ENCODE results near the gene WNK2.

Gene WNK2

DNA sequence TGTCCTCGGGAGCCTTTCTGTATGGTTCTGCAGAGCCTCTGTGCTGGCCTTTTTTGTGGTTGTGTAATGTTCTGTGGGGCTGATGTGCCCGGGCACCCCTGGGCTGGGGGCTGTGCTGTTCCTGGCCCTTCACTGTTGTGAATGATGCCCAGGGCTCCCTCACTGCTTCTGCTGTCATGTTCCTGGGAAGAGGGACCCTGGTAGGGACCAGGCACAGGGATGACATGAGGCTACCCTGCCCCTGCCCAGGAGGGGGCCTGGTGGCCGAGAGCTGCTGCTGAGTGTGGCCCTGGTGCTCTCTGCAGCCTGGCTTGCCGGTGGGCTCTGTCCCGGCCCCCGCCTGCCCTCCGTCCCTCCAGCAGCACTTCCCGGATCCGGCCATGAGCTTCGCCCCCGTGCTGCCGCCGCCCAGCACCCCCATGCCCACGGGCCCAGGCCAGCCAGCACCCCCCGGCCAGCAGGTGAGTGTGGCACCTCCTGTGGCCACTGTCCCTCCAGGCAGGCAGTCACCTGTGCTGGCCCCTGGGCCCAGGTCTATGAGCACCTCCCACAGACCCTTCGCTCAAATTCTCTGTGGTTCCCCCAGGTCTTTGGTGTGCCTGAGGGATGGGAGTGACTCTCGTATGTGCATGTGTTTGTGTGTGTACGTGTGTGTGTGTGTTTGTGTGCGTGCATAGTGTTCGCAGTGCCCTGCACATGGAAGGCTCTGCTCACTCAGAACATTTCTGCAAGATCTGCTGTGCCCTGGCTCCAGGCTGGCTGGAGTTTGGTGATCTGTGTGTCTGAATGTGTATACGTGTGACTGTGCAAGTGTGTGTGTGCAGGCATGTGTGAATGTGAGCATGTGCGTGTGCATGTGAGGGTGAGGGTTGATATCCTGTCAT is 72.3 kb downstream of the WNK2 start:
- H3K4me3 ChIP-seq (ENCODE audit: low read length), result no peak overlapping the region
- H3K27me3 ChIP-seq (ENCODE audit: insufficient read depth, low read length), result no peaks in the 10 kb centered on the region
- H3K9me3 ChIP-seq (ENCODE audit: insufficient read depth, low read depth, low read length), result no peaks in the 10 kb centered on the region
- H3K36me3 ChIP-seq (ENCODE audit: insufficient read depth, low read depth, low read length), result no peaks in the 10 kb centered on the region
- no peak overlapping the region for H3K9ac ChIP-seq (ENCODE audit: low read depth, low read length)
- no peaks in the 10 kb centered on the region for H3K4me1 ChIP-seq (ENCODE audit: insufficient read depth, low read length)
- H3K27ac ChIP-seq (ENCODE audit: low read length), result no peak overlapping the region

GRCh38 chr9:93256878-93257807 is 73.2 kb downstream of the WNK2 start:
- H3K27ac ChIP-seq (ENCODE audit: low read length), result no peak overlapping the region
- H3K9me3 ChIP-seq (ENCODE audit: insufficient read depth, low read depth, low read length), result no peaks in the 10 kb centered on the region
- no peaks in the 10 kb centered on the region for H3K36me3 ChIP-seq (ENCODE audit: insufficient read depth, low read depth, low read length)
- no peaks in the 10 kb centered on the region for H3K4me1 ChIP-seq (ENCODE audit: insufficient read depth, low read length)
- H3K9ac ChIP-seq (ENCODE audit: low read depth, low read length), result no peak overlapping the region
- no peak overlapping the region for H3K4me3 ChIP-seq (ENCODE audit: low read length)
- no peaks in the 10 kb centered on the region for H3K27me3 ChIP-seq (ENCODE audit: insufficient read depth, low read length)

GRCh38 chr9:93257808-93258331 is 73.9 kb downstream of the WNK2 start:
- Histone ChIP-seq H3K36me3 (ENCODE audit: insufficient read depth, low read depth, low read length) (no peaks in the 10 kb centered on the region), H3K9me3 (ENCODE audit: insufficient read depth, low read depth, low read length) (no peaks in the 10 kb centered on the region), H3K4me1 (ENCODE audit: insufficient read depth, low read length) (no peaks in the 10 kb centered on the region), H3K4me3 (ENCODE audit: low read length) (no peak overlapping the region), H3K9ac (ENCODE audit: low read depth, low read length) (no peak overlapping the region), H3K27ac (ENCODE audit: low read length) (no peak overlapping the region), H3K27me3 (ENCODE audit: insufficient read depth, low read length) (no peaks in the 10 kb centered on the region)

GRCh38 chr9:93258419-93258817 is 74.5 kb downstream of the WNK2 start:
- no peaks in the 10 kb centered on the region for H3K4me1 ChIP-seq (ENCODE audit: insufficient read depth, low read length)
- no peaks in the 10 kb centered on the region for H3K36me3 ChIP-seq (ENCODE audit: insufficient read depth, low read depth, low read length)
- H3K4me3 ChIP-seq (ENCODE audit: low read length), result no peak overlapping the region
- H3K9ac ChIP-seq (ENCODE audit: low read depth, low read length), result no peak overlapping the region
- no peak overlapping the region for H3K27ac ChIP-seq (ENCODE audit: low read length)
- no peaks in the 10 kb centered on the region for H3K27me3 ChIP-seq (ENCODE audit: insufficient read depth, low read length)
- H3K9me3 ChIP-seq (ENCODE audit: insufficient read depth, low read depth, low read length), result no peaks in the 10 kb centered on the region

DNA sequence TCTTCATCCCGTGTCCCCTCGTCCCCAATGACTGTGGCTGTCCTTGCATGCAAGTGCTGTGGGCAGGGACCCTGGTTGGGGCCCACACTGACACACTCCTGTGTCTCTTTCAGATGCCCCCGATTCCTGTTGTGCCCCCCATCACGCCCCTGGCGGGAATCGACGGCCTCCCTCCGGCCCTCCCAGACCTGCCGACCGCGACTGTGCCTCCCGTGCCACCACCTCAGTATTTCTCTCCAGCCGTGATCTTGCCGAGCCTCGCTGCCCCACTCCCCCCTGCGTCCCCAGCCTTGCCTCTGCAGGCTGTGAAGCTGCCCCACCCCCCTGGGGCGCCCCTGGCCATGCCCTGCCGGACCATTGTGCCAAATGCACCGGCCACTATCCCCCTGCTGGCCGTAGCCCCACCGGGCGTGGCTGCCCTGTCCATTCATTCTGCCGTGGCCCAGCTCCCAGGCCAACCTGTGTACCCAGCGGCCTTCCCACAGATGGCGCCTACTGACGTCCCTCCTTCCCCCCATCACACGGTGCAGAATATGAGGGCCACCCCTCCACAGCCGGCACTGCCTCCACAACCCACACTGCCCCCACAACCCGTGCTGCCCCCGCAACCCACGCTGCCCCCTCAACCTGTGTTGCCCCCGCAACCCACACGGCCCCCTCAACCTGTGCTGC is 75.0 kb downstream of the WNK2 start:
- H3K9me3 ChIP-seq (ENCODE audit: insufficient read depth, low read depth, low read length), result no peaks in the 10 kb centered on the region
- H3K4me1 ChIP-seq (ENCODE audit: insufficient read depth, low read length), result no peaks in the 10 kb centered on the region
- no peak overlapping the region for H3K27ac ChIP-seq (ENCODE audit: low read length)
- H3K27me3 ChIP-seq (ENCODE audit: insufficient read depth, low read length), result no peaks in the 10 kb centered on the region
- no peak overlapping the region for H3K9ac ChIP-seq (ENCODE audit: low read depth, low read length)
- no peak overlapping the region for H3K4me3 ChIP-seq (ENCODE audit: low read length)
- peaks cover 2% of the 10 kb centered on the region; the same call in 1 of the 2 replicates for H3K36me3 ChIP-seq (ENCODE audit: insufficient read depth, low read depth, low read length)

DNA sequence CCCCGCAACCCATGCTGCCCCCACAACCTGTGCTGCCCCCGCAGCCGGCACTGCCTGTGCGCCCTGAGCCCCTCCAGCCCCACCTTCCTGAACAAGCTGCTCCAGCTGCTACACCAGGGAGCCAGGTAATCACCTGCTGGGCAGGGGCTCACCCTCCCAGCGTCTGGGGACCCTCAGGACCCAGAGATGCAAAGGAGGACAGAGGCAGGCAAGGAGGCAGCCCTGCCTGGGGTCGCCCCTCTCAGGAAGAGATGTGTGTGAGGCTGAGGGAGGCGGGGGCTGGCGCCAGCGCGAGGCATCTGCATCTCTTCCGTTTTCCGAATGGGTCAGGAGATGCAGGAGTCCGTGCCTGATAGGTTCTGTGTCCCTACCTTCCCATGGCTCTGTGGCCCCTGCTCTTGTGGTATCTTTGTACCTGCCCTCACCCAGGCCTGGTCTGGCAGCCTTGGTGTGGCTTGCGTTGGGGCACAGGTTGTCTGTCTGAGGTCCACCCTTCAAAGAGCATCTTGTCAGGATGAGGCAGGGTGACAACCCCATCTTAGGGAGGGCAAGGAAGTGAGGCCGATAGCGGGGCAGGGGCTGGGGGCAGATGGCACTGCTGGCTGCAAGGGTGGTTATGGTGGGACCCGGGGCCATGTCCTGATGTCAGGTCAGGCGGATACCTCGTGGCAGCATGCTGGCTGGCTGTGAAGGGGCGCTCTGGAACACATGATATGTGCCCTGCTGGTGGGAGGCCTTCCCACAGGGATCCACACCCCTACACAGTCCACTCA is 75.7 kb downstream of the WNK2 start:
- no peaks in the 10 kb centered on the region for H3K4me1 ChIP-seq (ENCODE audit: insufficient read depth, low read length)
- H3K9ac ChIP-seq (ENCODE audit: low read depth, low read length), result no peak overlapping the region
- no peaks in the 10 kb centered on the region for H3K9me3 ChIP-seq (ENCODE audit: insufficient read depth, low read depth, low read length)
- peaks cover 10% of the 10 kb centered on the region; the same call in 1 of the 2 replicates for H3K36me3 ChIP-seq (ENCODE audit: insufficient read depth, low read depth, low read length)
- no peak overlapping the region for H3K27ac ChIP-seq (ENCODE audit: low read length)
- H3K27me3 ChIP-seq (ENCODE audit: insufficient read depth, low read length), result no peaks in the 10 kb centered on the region
- H3K4me3 ChIP-seq (ENCODE audit: low read length), result no peak overlapping the region

DNA sequence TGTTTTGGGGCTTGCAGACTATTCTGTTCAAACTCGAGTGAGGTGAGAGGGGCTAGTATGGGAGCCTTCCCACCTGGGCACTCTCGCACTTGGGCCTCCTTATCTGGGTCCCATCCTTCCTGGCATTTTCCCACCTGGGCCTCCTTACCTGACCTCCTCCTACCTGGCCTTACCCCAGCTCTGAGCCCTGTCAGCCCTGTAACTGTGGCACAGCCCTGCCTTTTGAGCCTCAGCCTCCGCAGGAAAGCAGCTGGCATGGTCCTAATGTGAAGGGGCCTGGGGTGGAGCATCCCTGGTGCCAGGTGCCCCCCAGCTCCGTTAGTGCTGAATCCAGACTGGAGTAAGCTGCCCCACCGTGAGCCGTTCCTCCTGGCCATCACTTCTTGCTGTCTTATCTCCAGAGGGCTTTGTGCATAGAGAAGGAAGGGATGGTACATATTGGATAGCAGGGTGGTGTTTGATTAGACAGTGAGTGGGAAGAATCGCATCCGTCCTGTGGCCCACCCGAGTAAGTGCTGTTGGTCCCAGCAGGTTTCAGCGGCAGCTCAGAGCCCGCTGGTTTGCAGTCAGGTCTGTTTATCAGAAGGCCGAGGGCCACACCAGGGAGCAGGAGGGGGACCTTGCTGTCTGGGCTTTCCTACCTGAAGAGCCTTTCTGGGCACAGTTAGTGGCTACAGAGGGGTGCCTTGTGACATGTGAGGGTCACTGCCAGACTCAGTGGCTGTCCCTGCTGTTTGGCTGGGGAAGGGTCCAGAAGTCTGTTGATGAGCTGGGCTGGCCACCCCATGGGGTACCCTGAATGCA is 76.5 kb downstream of the WNK2 start:
- no peaks in the 10 kb centered on the region for H3K9me3 ChIP-seq (ENCODE audit: insufficient read depth, low read depth, low read length)
- peaks cover 10% of the 10 kb centered on the region; the same call in 1 of the 2 replicates for H3K36me3 ChIP-seq (ENCODE audit: insufficient read depth, low read depth, low read length)
- H3K4me1 ChIP-seq (ENCODE audit: insufficient read depth, low read length), result no peaks in the 10 kb centered on the region
- no peak overlapping the region for H3K4me3 ChIP-seq (ENCODE audit: low read length)
- no peak overlapping the region for H3K9ac ChIP-seq (ENCODE audit: low read depth, low read length)
- no peaks in the 10 kb centered on the region for H3K27me3 ChIP-seq (ENCODE audit: insufficient read depth, low read length)
- H3K27ac ChIP-seq (ENCODE audit: low read length), result no peak overlapping the region

DNA sequence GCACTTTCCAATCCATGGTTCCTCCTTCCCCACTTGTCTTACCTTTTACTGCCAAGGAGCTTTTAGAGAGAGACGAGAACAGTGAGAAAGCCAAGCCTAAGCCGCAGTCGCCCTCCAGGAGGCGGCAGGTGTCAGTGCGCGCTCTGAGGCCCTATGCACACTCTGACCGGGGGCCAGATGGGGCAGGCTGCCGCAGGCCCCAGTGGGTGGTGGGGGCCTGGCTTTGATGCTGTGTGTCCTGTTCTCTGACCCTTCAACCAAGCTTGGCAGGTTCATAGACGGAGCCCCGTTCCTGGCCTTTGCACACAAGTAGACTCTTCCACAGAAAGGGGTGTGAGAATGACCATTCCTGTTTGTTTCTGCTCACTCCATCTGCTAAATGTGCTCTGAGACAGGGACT is 77.3 kb downstream of the WNK2 start:
- no peaks in the 10 kb centered on the region for H3K27me3 ChIP-seq (ENCODE audit: insufficient read depth, low read length)
- no peak overlapping the region for H3K4me3 ChIP-seq (ENCODE audit: low read length)
- H3K27ac ChIP-seq (ENCODE audit: low read length), result no peak overlapping the region
- no peak overlapping the region for H3K9ac ChIP-seq (ENCODE audit: low read depth, low read length)
- H3K4me1 ChIP-seq (ENCODE audit: insufficient read depth, low read length), result no peaks in the 10 kb centered on the region
- no peaks in the 10 kb centered on the region for H3K9me3 ChIP-seq (ENCODE audit: insufficient read depth, low read depth, low read length)
- H3K36me3 ChIP-seq (ENCODE audit: insufficient read depth, low read depth, low read length), result peaks cover 10% of the 10 kb centered on the region; the same call in 1 of the 2 replicates

DNA sequence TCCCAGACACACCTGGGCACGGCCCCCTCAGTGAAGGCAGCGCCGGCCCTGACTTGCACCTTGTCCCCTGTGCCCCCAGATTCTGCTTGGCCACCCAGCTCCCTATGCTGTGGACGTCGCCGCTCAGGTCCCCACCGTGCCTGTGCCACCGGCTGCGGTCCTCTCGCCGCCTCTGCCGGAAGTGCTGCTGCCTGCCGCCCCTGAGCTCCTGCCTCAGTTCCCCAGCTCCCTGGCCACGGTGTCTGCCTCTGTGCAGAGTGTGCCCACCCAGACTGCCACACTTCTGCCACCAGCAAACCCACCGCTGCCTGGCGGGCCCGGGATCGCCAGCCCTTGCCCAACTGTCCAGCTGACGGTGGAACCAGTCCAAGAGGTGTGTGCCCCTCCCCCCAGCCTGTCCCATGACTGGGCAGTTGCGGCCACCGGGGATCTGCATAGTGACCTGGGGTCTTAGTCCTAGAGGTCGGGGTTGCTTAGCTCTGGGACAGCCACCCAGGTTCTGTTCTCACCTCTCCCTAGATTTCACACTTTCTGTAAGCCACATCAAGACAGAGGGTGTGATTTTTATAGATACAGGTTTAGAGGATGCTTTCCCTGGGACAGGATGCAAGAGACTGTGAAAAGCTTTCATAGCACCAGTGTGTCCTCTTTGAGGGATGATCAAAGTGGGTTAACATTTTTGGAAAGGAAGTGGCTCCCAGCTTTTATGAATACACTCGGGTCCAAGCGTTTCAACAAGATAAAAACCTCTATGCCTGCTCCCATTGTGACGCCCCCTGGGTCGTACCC is 78.0 kb downstream of the WNK2 start:
- no peak overlapping the region for H3K4me3 ChIP-seq (ENCODE audit: low read length)
- H3K9me3 ChIP-seq (ENCODE audit: insufficient read depth, low read depth, low read length), result no peaks in the 10 kb centered on the region
- H3K27me3 ChIP-seq (ENCODE audit: insufficient read depth, low read length), result no peaks in the 10 kb centered on the region
- peaks cover 10% of the 10 kb centered on the region; the same call in 1 of the 2 replicates for H3K36me3 ChIP-seq (ENCODE audit: insufficient read depth, low read depth, low read length)
- H3K4me1 ChIP-seq (ENCODE audit: insufficient read depth, low read length), result no peaks in the 10 kb centered on the region
- H3K9ac ChIP-seq (ENCODE audit: low read depth, low read length), result no peak overlapping the region
- no peak overlapping the region for H3K27ac ChIP-seq (ENCODE audit: low read length)
